HTR-8/SVneo (cell line): ENCODE data around the gene SLC46A1.

ENCODE experiments used
- DNase-seq: peaks from one replicate; pipeline ENCODE4 v3.0.0; 2011; ENCODE audit warnings: low spot score, mixed read lengths; ENCODE audit not compliant: insufficient read length
- FAIRE-seq: peaks from 2 replicates; lab custom pipeline; 2011; peaks lifted over from hg19 to GRCh38; lab: Jason Lieb, UNC

The SLC46A1 gene

DNA sequence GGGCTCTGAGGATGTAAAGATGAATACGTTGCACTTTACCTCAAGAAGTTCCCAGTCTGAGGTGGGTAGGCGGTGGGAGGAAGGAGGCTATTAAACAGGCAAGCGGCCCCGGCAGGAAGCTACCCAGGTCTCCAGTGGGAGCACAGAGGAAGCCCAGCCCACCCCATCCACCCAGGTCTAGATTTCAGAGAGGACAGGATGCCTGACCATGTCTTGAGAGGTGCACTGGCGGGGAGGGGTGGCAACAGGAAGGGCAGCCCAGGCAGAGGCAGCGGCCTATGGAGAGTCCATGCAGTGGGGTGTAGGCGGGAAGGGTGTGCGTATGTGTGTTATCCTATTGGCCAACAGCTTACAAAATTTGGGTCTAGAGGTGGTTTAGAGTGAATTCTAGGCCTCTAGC is 20.6 kb downstream of the SLC46A1 start:
- DNase-seq (no peak), FAIRE-seq (no peak)

DNA sequence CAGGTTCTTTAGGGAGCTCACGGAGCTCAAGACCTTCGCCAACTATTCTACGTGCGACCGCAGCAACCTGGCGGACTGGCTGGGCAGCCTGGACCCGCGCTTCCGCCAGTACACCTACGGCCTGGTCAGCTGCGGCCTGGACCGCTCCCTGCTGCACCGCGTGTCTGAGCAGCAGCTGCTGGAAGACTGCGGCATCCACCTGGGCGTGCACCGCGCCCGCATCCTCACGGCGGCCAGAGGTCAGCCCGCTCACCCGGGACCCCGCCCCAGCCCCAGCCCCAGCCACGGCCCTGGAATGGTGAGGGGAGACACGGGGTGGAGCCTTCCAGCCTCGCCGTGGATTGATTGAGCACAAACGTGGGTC is 21.0 kb downstream of the SLC46A1 start:
- DNase-seq (no peak), FAIRE-seq (no peak)

DNA sequence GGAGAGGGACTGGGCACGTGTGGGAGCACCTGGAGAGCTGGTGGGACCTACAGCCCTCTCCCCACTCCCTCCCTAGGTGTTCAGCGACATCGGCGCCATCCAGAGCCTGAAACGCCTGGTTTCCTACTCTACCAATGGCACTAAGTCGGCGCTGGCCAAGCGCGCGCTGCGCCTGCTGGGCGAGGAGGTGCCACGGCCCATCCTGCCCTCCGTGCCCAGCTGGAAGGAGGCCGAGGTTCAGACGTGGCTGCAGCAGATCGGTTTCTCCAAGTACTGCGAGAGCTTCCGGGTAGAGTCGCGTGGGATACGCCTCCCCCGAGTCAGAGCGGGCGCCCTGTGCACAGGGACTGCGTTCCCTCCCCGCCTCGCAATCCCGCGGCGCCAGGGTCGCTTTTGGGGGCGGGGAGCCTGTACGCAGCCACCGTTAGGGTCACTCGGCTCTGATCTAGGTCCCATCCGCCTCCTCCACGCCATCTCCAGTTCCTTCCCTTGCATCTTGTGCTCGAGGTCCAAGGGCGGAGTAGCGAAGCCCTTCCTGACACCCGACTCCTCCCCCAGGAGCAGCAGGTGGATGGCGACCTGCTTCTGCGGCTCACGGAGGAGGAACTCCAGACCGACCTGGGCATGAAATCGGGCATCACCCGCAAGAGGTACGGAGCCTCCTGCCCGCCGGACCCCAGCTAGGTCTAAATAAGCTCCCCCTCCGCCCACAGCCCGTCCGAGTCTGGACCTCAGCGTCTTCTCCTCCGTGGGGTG is 21.6 kb downstream of the SLC46A1 start:
- DNase-seq (no peak), FAIRE-seq (no peak)

DNA sequence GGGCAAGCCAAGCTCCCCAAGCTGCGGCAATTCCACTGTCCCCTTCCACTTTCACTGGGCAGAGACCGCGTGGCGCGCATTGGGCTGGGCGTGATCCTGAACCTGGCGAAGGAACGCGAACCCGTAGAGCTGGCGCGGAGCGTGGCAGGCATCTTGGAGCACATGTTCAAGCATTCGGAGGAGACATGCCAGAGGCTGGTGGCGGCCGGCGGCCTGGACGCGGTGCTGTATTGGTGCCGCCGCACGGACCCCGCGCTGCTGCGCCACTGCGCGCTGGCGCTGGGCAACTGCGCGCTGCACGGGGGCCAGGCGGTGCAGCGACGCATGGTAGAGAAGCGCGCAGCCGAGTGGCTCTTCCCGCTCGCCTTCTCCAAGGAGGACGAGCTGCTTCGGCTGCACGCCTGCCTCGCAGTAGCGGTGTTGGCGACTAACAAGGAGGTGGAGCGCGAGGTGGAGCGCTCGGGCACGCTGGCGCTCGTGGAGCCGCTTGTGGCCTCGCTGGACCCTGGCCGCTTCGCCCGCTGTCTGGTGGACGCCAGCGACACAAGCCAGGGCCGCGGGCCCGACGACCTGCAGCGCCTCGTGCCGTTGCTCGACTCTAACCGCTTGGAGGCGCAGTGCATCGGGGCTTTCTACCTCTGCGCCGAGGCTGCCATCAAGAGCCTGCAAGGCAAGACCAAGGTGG is 24.7 kb downstream of the SLC46A1 start:
- FAIRE-seq: no peak
- DNase-seq: no peak

DNA sequence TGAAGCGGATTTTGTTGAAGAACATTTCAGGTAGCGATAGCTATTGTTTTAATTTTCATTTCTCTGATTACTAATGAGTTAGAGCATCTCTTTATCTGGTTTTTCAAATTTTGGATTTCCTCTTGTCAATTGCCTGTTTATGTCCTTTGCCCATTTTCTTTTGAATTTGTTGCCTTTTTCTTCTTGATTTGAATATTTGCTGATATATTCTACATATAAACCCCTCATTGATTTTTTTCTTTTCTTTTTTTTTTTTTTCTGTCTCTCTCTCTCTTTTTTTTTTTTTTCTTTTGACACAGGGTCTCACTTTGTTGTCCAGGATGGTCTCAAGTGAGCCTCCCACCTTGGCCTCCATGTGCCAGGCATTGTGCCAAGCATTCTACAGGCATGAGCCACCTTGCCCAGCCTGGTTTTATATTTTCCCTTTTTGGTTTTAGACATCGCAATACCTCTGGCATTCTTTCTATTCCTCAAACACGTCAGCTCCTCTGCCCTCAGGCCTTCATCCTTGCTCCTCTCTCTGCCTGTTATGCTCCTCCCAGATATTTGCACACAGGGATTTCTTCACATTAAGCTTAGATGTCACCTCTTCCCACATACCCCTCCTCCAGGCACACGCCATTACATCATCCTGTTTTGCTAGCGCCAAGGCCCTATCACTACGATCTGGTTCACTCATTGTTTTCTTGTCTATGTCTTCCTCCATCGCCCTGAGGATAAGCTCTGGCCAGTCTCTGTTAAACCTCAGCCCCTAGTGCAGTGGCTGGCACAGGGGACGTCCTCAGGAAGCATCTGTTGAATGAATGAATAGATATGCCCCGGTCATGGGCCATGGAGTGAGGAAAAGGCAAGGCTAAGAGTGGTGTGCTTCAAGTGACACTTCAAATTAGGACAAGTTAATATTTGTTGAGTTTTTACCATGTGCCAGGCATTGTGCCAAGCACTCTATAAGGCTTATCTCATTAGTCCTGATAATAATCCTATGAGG is 25.9 kb downstream of the SLC46A1 start:
- peak; percentile 88 for DNase-seq
- peak; percentile 89 for FAIRE-seq

DNA sequence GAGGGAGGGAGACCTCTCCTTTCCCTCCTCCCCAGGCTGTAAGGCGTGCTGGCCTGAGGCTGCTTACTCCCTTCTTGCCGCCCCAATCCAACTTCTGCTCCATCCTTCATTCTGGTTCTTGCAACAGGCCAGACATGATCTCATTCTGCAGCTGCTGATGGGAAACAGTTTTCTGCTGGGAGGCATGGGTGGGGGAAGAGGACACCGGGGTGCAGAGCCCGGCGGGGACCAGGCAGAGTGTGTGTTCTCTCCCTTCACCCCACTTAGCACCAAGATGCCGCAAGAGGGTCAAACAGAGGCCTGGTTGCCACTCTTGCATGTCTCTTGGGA is 33.1 kb downstream of the SLC46A1 start:
- DNase-seq (no peak), FAIRE-seq (no peak)

DNA sequence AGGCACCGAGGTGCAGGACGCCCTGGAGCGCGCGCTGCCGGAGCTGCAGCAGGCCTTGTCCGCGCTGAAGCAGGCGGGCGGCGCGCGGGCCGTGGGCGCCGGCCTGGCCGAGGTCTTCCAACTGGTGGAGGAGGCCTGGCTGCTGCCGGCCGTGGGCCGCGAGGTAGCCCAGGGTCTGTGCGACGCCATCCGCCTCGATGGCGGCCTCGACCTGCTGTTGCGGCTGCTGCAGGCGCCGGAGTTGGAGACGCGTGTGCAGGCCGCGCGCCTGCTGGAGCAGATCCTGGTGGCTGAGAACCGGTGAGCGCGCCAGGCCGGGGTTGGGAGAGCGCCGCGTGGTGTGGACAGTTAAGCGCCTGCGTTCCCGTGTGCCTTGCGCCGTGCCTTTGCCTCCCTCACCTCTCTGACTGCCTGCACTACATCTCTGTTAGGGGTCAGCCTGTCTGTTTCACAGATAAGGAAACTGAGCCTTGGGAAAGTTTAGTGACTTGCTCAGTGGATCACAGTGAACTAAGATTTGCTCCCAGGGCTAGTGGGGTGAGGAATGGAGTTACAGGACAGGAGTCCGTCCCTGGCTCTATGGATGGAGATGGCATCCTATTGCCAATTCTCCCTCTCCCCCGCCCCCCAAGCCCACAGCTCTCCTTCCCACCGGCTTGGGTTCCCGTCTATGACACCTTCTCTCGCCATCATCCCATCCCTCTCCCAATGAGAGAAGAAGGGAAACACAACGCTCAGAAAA is 33.6 kb downstream of the SLC46A1 start:
- FAIRE-seq (no peak), DNase-seq (no peak)

DNA sequence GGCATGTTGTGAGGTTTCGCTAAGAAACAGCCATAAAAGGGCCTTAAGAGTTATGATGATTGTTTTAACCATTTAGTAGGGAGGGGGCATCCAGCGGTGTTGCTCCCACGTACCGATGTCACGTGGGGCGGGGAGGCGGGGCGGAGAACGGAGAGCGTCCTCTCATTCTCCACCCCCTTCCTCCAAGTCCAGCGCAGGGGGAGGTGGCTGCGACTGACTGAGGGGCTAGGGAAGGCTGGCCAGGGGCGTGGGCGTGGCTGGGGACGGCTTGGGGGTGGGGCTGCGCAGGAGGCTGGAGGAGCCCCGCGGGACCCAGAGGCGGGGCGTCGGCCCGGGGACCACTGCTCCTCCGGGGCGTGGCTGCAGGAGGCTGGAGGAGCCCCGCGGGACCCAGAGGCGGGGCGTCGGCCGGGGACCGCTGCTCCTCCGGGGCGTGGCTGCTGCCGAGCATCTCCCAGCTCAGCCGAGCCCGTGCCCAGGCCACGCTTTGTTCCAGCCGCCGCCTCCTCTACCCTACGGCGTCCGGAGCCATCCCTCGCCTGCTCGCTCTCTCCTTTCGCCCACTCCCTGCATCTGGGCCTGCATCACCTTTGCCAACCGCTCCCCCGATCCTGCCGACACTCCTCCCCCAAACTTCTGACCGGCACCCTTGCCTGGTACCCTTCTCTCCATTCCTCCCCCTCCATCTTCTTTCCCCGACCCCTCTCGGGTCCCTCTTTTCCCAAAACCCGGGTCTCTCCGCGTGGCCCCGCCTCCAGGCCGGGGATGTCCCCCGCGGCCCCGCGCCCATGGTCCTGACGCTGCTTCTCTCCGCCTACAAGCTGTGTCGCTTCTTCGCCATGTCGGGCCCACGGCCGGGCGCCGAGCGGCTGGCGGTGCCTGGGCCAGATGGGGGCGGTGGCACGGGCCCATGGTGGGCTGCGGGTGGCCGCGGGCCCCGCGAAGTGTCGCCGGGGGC is 34.5 kb downstream of the SLC46A1 start, which contains the start of gene SARM1:
TSS of gene SARM1 (plus strand) at position 450 of the 958 bp plus-strand sequence. CDS start at position 789, 339 bp downstream.
- DNase-seq: peak; percentile 96

DNA sequence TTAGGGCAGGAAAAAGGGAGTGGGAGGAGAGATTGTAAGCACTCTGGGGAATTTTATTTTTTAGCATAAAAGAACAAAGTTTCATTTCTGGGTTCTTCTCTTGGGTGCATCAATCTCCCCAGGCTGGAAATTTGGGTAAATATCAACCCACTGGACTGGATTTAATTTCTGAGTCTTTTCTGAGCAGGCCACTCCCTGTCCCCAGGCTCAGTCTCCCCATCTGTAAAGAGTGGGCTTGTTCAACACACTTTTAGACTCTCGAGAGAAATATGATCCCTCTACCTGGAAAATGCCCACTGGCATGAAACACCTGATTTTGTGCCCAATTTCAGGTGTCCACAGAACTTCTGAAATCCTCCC is 35.3 kb downstream of the SLC46A1 start:
- FAIRE-seq (no peak), DNase-seq (no peak)

More for the DNA sequence above, 34.5 kb downstream of the SLC46A1 start, which contains the start of gene SARM1:
- peak; percentile 98 for FAIRE-seq

DNA sequence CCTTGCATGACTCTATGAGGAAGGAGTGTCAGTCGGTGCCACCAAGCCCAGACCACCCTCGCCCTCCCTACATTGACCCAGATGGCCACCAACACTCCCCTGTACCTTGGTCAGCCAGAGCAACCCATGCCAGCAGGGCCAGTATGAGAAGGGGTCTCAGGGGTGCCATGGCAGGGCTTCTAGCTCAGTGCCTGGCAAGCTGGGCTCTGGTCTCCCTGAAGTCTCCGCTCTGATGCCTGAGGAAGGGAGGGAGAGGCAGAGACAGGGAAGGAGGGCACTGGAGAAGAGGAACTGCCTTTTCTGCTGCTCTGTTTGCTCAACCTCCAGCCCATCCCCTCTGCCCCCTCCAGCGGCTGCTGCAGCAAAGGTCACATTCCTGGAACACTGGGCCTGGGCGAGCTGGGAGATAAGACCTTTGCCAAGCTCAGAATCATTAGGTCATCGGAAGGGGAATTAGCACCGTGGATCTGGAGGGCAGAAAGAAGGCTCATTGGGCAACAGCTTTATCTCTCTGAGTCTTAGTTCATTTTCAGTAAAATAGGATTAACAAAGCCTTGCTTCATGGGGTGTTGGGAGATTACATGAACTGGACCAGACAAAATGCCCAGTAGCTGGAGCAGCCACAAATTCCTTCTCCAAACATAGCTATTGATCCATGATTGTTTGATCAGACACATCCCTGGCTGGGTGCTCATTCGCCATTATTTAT is 35.8 kb downstream of the SLC46A1 start, which contains the start of gene VTN:
TSS of gene VTN (minus strand) at position 273 of the 709 bp plus-strand sequence. CDS start at position 169, 104 bp downstream.
- DNase-seq: no peak
- peak; percentile 44 for FAIRE-seq

DNA sequence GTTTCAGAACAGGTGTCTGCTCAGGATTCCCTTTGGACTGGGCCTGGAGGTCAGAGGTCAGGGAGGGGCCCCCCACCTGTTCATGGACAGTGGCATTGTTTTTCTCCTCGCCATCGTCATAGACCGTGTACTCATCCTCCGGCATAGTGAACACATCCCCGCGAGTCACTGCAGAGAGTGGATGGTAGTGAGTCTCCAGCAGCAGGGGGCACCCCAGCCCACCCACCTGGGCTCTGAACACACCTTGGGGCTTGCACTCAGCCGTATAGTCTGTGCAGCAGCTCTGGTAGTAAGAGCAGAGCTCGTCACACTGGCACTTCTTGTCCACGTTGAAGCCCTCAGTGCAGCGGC is 36.4 kb downstream of the SLC46A1 start:
- DNase-seq: no peak
- no peak for FAIRE-seq

DNA sequence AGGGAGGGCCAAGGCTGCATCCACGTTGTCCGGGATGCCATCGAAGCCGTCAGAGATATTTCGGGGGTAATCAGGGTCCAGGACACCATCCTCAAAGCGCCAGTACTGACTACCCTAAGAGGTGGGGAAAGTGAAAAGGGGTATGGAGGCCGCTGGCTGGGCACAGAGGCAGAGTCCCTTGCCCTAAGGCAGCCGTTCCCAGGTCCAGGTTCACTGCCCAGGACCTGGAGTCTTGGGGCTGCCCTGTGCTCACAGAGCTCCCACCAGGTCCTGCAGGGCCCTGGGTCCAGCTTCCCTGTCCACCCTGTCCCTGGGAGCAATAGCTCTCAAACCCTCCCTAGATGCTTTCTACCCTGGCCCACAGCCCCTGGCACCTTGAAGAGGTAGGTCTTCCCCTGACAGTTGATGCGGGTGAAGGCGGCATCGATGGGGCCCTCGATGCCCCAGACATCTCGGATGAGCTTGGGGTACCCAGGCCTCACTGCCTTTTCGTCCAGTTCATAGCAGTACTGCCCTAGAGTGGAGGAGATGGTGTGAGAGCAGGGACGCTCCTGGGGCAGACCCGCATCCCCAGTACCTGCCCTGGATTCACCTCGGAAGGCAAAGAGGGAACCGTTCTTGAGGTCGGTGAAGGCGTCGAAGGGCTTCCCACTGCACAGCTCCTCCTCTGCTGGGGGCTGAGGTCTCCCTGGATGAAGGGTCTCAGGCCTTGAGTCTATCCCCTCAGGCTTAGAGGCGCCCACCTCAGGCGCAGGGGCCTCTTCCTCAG is 36.9 kb downstream of the SLC46A1 start:
- DNase-seq (no peak), FAIRE-seq (no peak)

DNA sequence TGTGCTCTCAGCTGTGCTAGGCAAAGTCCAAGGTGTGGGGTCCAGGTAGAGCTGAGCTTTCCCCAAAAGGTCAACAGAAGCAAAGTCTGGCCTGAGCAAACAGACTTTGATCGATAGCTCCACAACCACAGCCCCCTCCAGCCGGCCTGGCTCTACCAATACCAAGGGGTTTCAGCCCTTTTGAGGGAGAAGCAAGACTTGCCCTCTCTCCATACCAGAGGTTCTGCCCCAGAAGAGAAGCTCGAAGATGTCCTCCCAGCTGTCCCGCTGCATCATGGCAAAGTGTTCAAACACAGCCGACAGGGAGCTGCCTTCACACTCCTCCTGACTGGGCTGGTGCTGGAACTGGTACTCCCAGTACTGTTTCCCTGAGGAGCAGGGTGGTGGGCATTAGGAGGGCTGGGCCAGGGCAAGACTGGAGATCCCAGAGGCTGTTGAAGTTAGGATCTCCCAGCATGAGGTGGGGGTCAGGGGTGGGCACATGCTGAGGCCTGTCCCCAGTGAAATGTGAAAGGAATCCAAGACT is 37.6 kb downstream of the SLC46A1 start:
- FAIRE-seq (no peak), DNase-seq (no peak)

DNA sequence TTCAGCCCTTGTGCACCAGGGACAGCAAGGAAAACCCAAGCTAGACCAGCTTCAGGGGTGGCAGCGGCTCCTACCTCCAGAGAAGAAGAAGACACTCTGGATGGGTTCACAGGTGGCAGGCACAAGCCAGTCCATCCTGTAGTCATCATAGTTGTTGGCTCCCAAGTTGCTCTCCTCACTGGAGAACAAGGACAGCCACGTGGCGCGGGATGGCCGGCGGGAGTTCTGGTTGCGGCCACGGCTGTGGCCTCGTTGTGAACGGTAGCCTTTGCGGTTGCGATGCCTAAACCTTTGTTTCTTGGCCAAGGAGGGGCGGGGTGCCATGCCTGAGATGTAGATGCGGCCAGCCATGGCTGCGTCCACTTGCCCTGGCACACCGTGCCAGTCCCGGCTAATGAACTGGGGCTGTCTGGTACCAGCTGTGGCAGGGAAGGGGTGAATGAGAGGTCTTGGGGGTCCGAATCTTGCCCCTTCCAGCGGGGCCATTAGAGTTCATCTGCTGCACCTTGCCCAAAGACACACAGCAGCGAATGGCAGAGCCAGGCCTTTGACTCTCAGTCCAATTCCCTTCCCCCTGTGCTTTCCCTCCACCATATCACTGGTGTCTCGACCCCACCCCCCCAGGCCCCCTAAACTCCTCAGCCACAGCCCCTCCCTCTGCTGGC is 38.2 kb downstream of the SLC46A1 start:
- FAIRE-seq (no peak), DNase-seq (no peak)

DNA sequence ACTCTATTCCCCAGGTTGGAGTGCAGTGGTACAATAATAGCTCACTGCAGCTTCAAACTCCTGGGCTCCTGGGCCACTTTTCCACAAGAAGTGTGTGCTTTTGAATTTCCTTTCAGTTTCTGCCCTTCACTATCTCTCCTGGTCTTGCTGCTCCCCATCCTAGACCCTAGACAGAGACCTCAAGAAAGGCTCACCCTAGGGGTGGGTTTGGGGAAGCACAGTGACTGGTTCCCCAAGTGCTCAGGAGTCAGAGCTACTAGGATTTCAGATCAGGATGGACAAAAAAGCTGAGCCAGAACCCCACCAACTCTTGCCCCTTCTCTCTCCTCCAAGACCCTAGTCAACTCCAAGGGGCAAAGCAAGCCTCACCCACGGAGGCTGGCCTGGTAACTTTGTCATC is 39.4 kb downstream of the SLC46A1 start:
- FAIRE-seq (no peak), DNase-seq (no peak)

DNA sequence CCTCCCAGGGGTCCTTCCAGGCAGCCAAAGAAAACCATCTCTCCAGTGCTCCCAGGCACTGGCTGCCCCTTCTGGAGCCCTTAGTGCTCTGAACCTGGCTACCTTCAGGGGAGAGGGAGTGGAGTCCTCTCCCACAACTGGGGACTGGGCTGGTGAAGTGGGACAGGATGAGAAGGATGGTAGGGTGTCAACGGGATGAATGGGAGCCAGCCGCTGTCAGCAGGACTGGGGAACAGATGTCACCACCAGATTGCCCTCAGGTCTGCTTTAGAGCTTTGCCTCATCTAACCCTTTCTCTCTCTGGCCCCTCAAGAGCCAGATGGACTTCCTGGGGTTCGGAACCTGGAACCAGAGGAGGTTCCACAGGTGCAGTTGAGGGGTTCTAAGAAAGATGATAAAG is 40.5 kb downstream of the SLC46A1 start:
- FAIRE-seq: no peak
- DNase-seq: no peak
